HepG2 (cell line): ENCODE results near the gene DDX31. TPM values are rescaled to one million over a fixed set of nuclear protein-coding genes. Genes with fewer than 3 reads are reported as not detected.

ENCODE experiments used
- KIAA2018 ChIP-seq: sonication (generic); formaldehyde crosslinking; IDR thresholded peaks from 2 replicates; pipeline ENCODE4 v1.5.0; 2020; ENCODE audit warnings: mild to moderate bottlenecking, missing genetic modification reagents, borderline replicate concordance
- SNAPC4 ChIP-seq: sonication (generic); formaldehyde crosslinking; IDR thresholded peaks from 2 replicates; pipeline ENCODE4 v1.4.0; 2020; ENCODE audit warnings: mild to moderate bottlenecking, missing genetic modification reagents
- TAF15 ChIP-seq: fragments of 200-400 bp; formaldehyde crosslinking; IDR thresholded peaks from one replicate; pipeline ENCODE4 v1.6.1; 2018; ENCODE audit warnings: mild to moderate bottlenecking, low read depth, low read length; ENCODE audit not compliant: poor library complexity, severe bottlenecking
- TERF1 ChIP-seq: sonication (generic); formaldehyde crosslinking; IDR thresholded peaks from 2 replicates; pipeline ENCODE4 v1.8.0; 2022; ENCODE audit warnings: mild to moderate bottlenecking, missing genetic modification reagents, moderate library complexity
- ZNF205 ChIP-seq: IDR thresholded peaks from 2 replicates; pipeline ENCODE4 v1.6.1; 2018; ENCODE audit warnings: missing biosample characterization, missing genetic modification reagents
- ZNF512B ChIP-seq: sonication (generic); formaldehyde crosslinking; IDR thresholded peaks from 2 replicates; pipeline ENCODE4 v1.5.1; 2020; ENCODE audit warnings: missing genetic modification reagents, mild to moderate bottlenecking, borderline replicate concordance
- polyA plus RNA-seq, 8 experiments: library from polyadenylated mRNA; depleted of rRNA in 3 of 8; stranded (reverse) in 7 of 8; unstranded in 1 of 8; fragments of >200 nt; fragmentation: Illumina TruSeq in 4 of 8; extraction: Trizol in 4 of 8; gene quantifications; 2 replicates each; pipeline versions ENCODE4 v1.2.1 to v1.2.3, GENCODE V29; 2011 to 2016; ENCODE audit warnings: low read depth in 4 of 8, missing spikeins in 1 of 8, mixed read lengths in 1 of 8; ENCODE audit not compliant: insufficient read depth in 1 of 8
- total RNA-seq, 5 experiments: library from RNA; depleted of rRNA; stranded (reverse); fragments of >200 nt; fragmentation: Illumina TruSeq; extraction: Trizol; gene quantifications; 2 replicates each; pipeline ENCODE4 v1.2.3, GENCODE V29; 2016; ENCODE audit warnings: low read depth in 1 of 5

The DDX31 gene
- total and polyA plus RNA-seq, 2 of the 13 experiments (the other 11 are each of a cell fraction or from before 2014, with no cell fraction given) = 11.4 to 16.3 TPM

- TF ChIP-seq ZNF512B (no peak), SNAPC4 (CRISPR knock-in tag) (peak; percentile 93), KIAA2018 (peak; percentile 79; the same call in 1 of the 2 replicates), ZNF205 (CRISPR knock-in tag) (peak; percentile 64; the same call in 1 of the 2 replicates), TERF1 (CRISPR knock-in tag) (no peak), TAF15 (no peak)
Observed at GRCh38 chr9:132669698-132670456, at the start of gene DDX31 (continued).
